Neural progenitor cell (in vitro differentiated cells): Measurements from ENCODE around the gene CABP2.

ENCODE experiments used
- EZH2 ChIP-seq: fragments of 200-600 bp; sonication (generic); IDR thresholded peaks from 2 replicates; pipeline ENCODE4 v1.6.1; 2017; ENCODE audit warnings: antibody characterized with exemption, mild to moderate bottlenecking, moderate library complexity
- TF ChIP-seq, protein P1 (sequence below): fragments of 200-600 bp; sonication (generic); IDR thresholded peaks from 2 replicates; pipeline ENCODE4 v1.5.1; 2017; ENCODE audit warnings: antibody characterized with exemption, mild to moderate bottlenecking

- TF ChIP-seq, protein P1, sequence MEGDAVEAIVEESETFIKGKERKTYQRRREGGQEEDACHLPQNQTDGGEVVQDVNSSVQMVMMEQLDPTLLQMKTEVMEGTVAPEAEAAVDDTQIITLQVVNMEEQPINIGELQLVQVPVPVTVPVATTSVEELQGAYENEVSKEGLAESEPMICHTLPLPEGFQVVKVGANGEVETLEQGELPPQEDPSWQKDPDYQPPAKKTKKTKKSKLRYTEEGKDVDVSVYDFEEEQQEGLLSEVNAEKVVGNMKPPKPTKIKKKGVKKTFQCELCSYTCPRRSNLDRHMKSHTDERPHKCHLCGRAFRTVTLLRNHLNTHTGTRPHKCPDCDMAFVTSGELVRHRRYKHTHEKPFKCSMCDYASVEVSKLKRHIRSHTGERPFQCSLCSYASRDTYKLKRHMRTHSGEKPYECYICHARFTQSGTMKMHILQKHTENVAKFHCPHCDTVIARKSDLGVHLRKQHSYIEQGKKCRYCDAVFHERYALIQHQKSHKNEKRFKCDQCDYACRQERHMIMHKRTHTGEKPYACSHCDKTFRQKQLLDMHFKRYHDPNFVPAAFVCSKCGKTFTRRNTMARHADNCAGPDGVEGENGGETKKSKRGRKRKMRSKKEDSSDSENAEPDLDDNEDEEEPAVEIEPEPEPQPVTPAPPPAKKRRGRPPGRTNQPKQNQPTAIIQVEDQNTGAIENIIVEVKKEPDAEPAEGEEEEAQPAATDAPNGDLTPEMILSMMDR: no peak
- no peak for TF ChIP-seq EZH2
Measured at GRCh38 chr11:67535561-67535960, 12.3 kb upstream of the CABP2 start.
